K562 treated with DMSO at 1 percent for 12 hours (cell line): Measurements from ENCODE around the gene GZMA. TPM values are rescaled to one million over a fixed set of nuclear protein-coding genes. Genes with fewer than 3 reads are reported as not detected.

Source experiments
- total RNA-seq: library from RNA; unstranded; fragments of 300-600 nt; gene quantifications from 2 replicates; pipeline ENCODE4 v1.2.3, GENCODE V29; 2022; ENCODE audit not compliant: insufficient read depth

Gene GZMA
- not detected in 2 replicates for total RNA-seq

DNA sequence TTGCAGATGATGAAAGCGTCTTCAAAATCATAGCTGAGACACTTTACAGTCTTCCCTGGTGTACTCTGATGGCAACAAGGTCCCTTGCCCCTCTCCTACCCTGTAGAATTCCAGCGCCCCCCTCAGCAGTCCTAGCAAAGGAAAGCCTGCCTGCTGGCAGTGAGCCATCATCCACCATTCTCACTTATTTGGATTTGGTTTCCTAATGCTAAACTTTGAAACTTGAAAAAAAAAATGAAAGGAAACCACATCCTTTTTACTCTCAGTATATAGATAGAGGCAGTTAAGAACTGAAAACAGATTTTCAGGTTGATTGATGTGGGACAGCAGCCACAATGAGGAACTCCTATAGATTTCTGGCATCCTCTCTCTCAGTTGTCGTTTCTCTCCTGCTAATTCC, at the start of gene GZMA:
Gene GZMA (plus strand): TSS at position 299 of the 400 bp plus-strand sequence. CDS start 37 bp downstream, at position 336.

Other genes with a start within 250 kb of the GZMA start
- not detected in 2 replicates for gene ESM1, start 117.1 kb upstream of the GZMA start, total RNA-seq
- not detected in 2 replicates for gene GZMK, start 78.4 kb upstream of the GZMA start, total RNA-seq
- gene GPX8, start 57.5 kb downstream of the GZMA start, total RNA-seq = 1.6 and 1.9 TPM in 2 replicates
- not detected in 2 replicates for gene CDC20B, start 70.5 kb downstream of the GZMA start, total RNA-seq
- 1.0 TPM in 1 of 2 replicates, not detected in the other for gene MCIDAS, start 124.7 kb downstream of the GZMA start, total RNA-seq
- gene CCNO, start 131.0 kb downstream of the GZMA start, total RNA-seq = 4.8 and 5.4 TPM in 2 replicates
- 8.5 and 20.9 TPM in 2 replicates for gene DHX29, start 205.0 kb downstream of the GZMA start, total RNA-seq
- gene MTREX, start 205.3 kb downstream of the GZMA start, total RNA-seq = 19.9 and 47.5 TPM in 2 replicates